Suprapubic skin (tissue), 3 donors: ENCODE data around the gene MOB3B.

Source experiments
- CTCF ChIP-seq, 2 donors: fragments of 200-600 bp in 1 of 2; fragments of 450-650 bp in 1 of 2; sonication (generic) in 1 of 2; IDR thresholded peaks; one replicate each; pipeline ENCODE4 v1.5.1; 2016 to 2019; ENCODE audit warnings: antibody characterized with exemption in 2 of 2, mild to moderate bottlenecking in 1 of 2, moderate library complexity in 1 of 2
- POLR2A ChIP-seq, 2 donors: fragments of 450-650 bp; IDR thresholded peaks; one replicate each; pipeline ENCODE4 v1.6.1; 2017; ENCODE audit warnings: antibody characterized with exemption in 2 of 2, mild to moderate bottlenecking in 2 of 2, moderate library complexity in 2 of 2

GRCh38 chr9:27506981-27507380 is 22.6 kb downstream of the MOB3B start:
- TF ChIP-seq CTCF (IDR thresholded peaks at IDR 0.05) (no peak), POLR2A (IDR thresholded peaks at IDR 0.05) (no peak)
